ENCODE measurements around the gene TP63.
"Not testable (repeated sequence)": the region's sequence is repeated elsewhere in the genome, so short reads cannot be mapped to it uniquely, and the experiment has no call there.

Gene TP63

GRCh38 chr3:189636048-189636447 is 4.9 kb downstream of the TP63 start:
- H3K27me3 Mint-ChIP-seq: no peaks in the 10 kb centered on the region
- ATAC-seq (replicated peaks) (no peak), DNase-seq (no peak)
- H3K36me3 Mint-ChIP-seq: no peaks in the 10 kb centered on the region
- H3K4me3 Mint-ChIP-seq: no peak overlapping the region
- H3K27ac Mint-ChIP-seq: no peak overlapping the region
- H3K9me3 Mint-ChIP-seq: no peaks in the 10 kb centered on the region
- H3K4me1 Mint-ChIP-seq: no peaks in the 10 kb centered on the region

GRCh38 chr3:189637750-189638149 is 6.6 kb downstream of the TP63 start:
- Mint-ChIP-seq H3K4me3 (no peak overlapping the region), H3K4me1 (no peaks in the 10 kb centered on the region), H3K27me3 (no peaks in the 10 kb centered on the region), H3K27ac (no peak overlapping the region), H3K36me3 (no peaks in the 10 kb centered on the region), H3K9me3 (no peaks in the 10 kb centered on the region)
- ATAC-seq (replicated peaks) (no peak), DNase-seq (no peak)

GRCh38 chr3:189638276-189639031 is 7.3 kb downstream of the TP63 start:
- Mint-ChIP-seq H3K9me3 (no peaks in the 10 kb centered on the region), H3K36me3 (no peaks in the 10 kb centered on the region), H3K4me3 (no peak overlapping the region), H3K4me1 (no peaks in the 10 kb centered on the region), H3K27ac (no peak overlapping the region), H3K27me3 (no peaks in the 10 kb centered on the region)
- DNase-seq: no peak
- ATAC-seq (replicated peaks): no peak

GRCh38 chr3:189641776-189642175 is 10.6 kb downstream of the TP63 start:
- H3K27ac Mint-ChIP-seq: no peak overlapping the region
- H3K4me3 Mint-ChIP-seq: no peak overlapping the region
- H3K27me3 Mint-ChIP-seq: no peaks in the 10 kb centered on the region
- H3K4me1 Mint-ChIP-seq: no peaks in the 10 kb centered on the region
- H3K36me3 Mint-ChIP-seq: no peaks in the 10 kb centered on the region
- H3K9me3 Mint-ChIP-seq: peaks cover 0 to 3% of the 10 kb centered on the region in 2 donors
- ATAC-seq (replicated peaks): no peak
- no peak for DNase-seq

GRCh38 chr3:189646853-189647542 is 15.8 kb downstream of the TP63 start:
- Mint-ChIP-seq H3K9me3 (peaks cover 6% of the 10 kb centered on the region in 2 donors), H3K36me3 (no peaks in the 10 kb centered on the region), H3K27me3 (no peaks in the 10 kb centered on the region), H3K4me3 (no peak overlapping the region), H3K27ac (no peak overlapping the region), H3K4me1 (no peaks in the 10 kb centered on the region)
- ATAC-seq (replicated peaks) (no peak), DNase-seq (no peak)

- Mint-ChIP-seq H3K36me3 (no peaks in the 10 kb centered on the region), H3K4me1 (no peaks in the 10 kb centered on the region), H3K27me3 (no peaks in the 10 kb centered on the region), H3K9me3 (peaks cover 11 to 12% of the 10 kb centered on the region in 2 donors), H3K27ac (no peak overlapping the region), H3K4me3 (no peak overlapping the region)
- ATAC-seq (replicated peaks): no peak
- DNase-seq: no peak
Observed at GRCh38 chr3:189652042-189652441, 20.9 kb downstream of the TP63 start.

GRCh38 chr3:189655617-189656016 is 24.4 kb downstream of the TP63 start:
- no peaks in the 10 kb centered on the region for H3K4me1 Mint-ChIP-seq
- no peaks in the 10 kb centered on the region for H3K27me3 Mint-ChIP-seq
- no peak for DNase-seq
- no peak overlapping the region for H3K4me3 Mint-ChIP-seq
- no peaks in the 10 kb centered on the region for H3K36me3 Mint-ChIP-seq
- no peak overlapping the region for H3K27ac Mint-ChIP-seq
- peaks cover 13 to 15% of the 10 kb centered on the region in 2 donors for H3K9me3 Mint-ChIP-seq
- peak in 1 of 2 donors; percentile 43 for ATAC-seq (replicated peaks)

GRCh38 chr3:189659571-189659970 is 28.4 kb downstream of the TP63 start:
- DNase-seq (no peak), ATAC-seq (replicated peaks) (no peak)
- H3K27ac Mint-ChIP-seq: no peak overlapping the region
- H3K4me3 Mint-ChIP-seq: no peak overlapping the region
- no peaks in the 10 kb centered on the region for H3K36me3 Mint-ChIP-seq
- no peaks in the 10 kb centered on the region for H3K27me3 Mint-ChIP-seq
- no peaks in the 10 kb centered on the region for H3K4me1 Mint-ChIP-seq
- peaks cover 9 to 17% of the 10 kb centered on the region in 2 donors for H3K9me3 Mint-ChIP-seq

GRCh38 chr3:189664311-189664710 is 33.1 kb downstream of the TP63 start:
- Mint-ChIP-seq H3K9me3 (peaks cover 0 to 6% of the 10 kb centered on the region in 2 donors), H3K27me3 (no peaks in the 10 kb centered on the region), H3K36me3 (no peaks in the 10 kb centered on the region), H3K27ac (no peak overlapping the region), H3K4me1 (no peaks in the 10 kb centered on the region), H3K4me3 (no peak overlapping the region)
- ATAC-seq (replicated peaks): no peak
- DNase-seq: no peak

GRCh38 chr3:189672346-189672745 is 41.2 kb downstream of the TP63 start:
- not testable (repeated sequence) for H3K4me3 Mint-ChIP-seq; H3K27me3 Mint-ChIP-seq; H3K9me3 Mint-ChIP-seq; ATAC-seq (replicated peaks); DNase-seq; H3K4me1 Mint-ChIP-seq; H3K36me3 Mint-ChIP-seq; H3K27ac Mint-ChIP-seq

- H3K4me1 Mint-ChIP-seq: no peaks in the 10 kb centered on the region
- DNase-seq: no peak
- ATAC-seq (replicated peaks): no peak
- no peak overlapping the region for H3K4me3 Mint-ChIP-seq
- no peaks in the 10 kb centered on the region for H3K27me3 Mint-ChIP-seq
- H3K36me3 Mint-ChIP-seq: no peaks in the 10 kb centered on the region
- peaks cover 3 to 9% of the 10 kb centered on the region in 2 donors for H3K9me3 Mint-ChIP-seq
- H3K27ac Mint-ChIP-seq: no peak overlapping the region
Observed at GRCh38 chr3:189673535-189673934, 42.3 kb downstream of the TP63 start.

- DNase-seq: no peak
- no peak overlapping the region for H3K4me3 Mint-ChIP-seq
- ATAC-seq (replicated peaks): no peak
- no peaks in the 10 kb centered on the region for H3K27me3 Mint-ChIP-seq
- H3K36me3 Mint-ChIP-seq: no peaks in the 10 kb centered on the region
- H3K27ac Mint-ChIP-seq: no peak overlapping the region
- H3K9me3 Mint-ChIP-seq: peaks cover 3 to 9% of the 10 kb centered on the region in 2 donors
- no peaks in the 10 kb centered on the region for H3K4me1 Mint-ChIP-seq
Observed at GRCh38 chr3:189674249-189674913, 43.2 kb downstream of the TP63 start.

- H3K27ac Mint-ChIP-seq: no peak overlapping the region
- no peaks in the 10 kb centered on the region for H3K4me1 Mint-ChIP-seq
- ATAC-seq (replicated peaks): no peak
- H3K9me3 Mint-ChIP-seq: peaks cover 0 to 5% of the 10 kb centered on the region in 2 donors
- H3K36me3 Mint-ChIP-seq: no peaks in the 10 kb centered on the region
- H3K4me3 Mint-ChIP-seq: no peak overlapping the region
- no peak for DNase-seq
- H3K27me3 Mint-ChIP-seq: no peaks in the 10 kb centered on the region
Observed at GRCh38 chr3:189677667-189678066, 46.5 kb downstream of the TP63 start.

- peaks cover 0 to 5% of the 10 kb centered on the region in 2 donors for H3K9me3 Mint-ChIP-seq
- DNase-seq: no peak
- no peaks in the 10 kb centered on the region for H3K27me3 Mint-ChIP-seq
- no peak for ATAC-seq (replicated peaks)
- no peak overlapping the region for H3K27ac Mint-ChIP-seq
- no peak overlapping the region for H3K4me3 Mint-ChIP-seq
- no peaks in the 10 kb centered on the region for H3K4me1 Mint-ChIP-seq
- no peaks in the 10 kb centered on the region for H3K36me3 Mint-ChIP-seq
Observed at GRCh38 chr3:189680723-189681122, 49.5 kb downstream of the TP63 start.
